Keratinocyte (primary cell): ENCODE measurements around the gene ETDA. TPM values are rescaled to one million over a fixed set of nuclear protein-coding genes. Genes with fewer than 3 reads are reported as not detected.
"Not testable (repeated sequence)": the region's sequence is repeated elsewhere in the genome, so short reads cannot be mapped to it uniquely, and the experiment has no call there.

Source experiments
- DNase-seq: peaks from one replicate; pipeline ENCODE4 v3.0.0-alpha.2; 2011; ENCODE audit warnings: low read depth, missing footprints, low spot score
- FAIRE-seq: peaks from 2 replicates; lab custom pipeline; 2011; peaks lifted over from hg19 to GRCh38; lab: Jason Lieb, UNC
- H2AFZ ChIP-seq: 2 replicates; pipeline ENCODE4 v1.6.0; 2012; ENCODE audit warnings: low read length, control low read depth, inconsistent platforms; ENCODE audit not compliant: control insufficient read depth
- H3K27ac ChIP-seq: 2 replicates; pipeline ENCODE4 v1.5.1; 2011; ENCODE audit warnings: low read length; ENCODE audit not compliant: control insufficient read depth, insufficient read depth
- H3K27me3 ChIP-seq: 3 replicates; pipeline ENCODE4 v1.6.0; 2011; ENCODE audit warnings: low read length; ENCODE audit not compliant: control insufficient read depth, insufficient read depth; ENCODE audit errors: extremely low read depth
- H3K36me3 ChIP-seq, 2 experiments: 2 replicates in 1 of 2; 3 replicates in 1 of 2; pipeline ENCODE4 v1.5.1; 2011; ENCODE audit warnings: low read length in 2 of 2, mild to moderate bottlenecking in 1 of 2; ENCODE audit not compliant: control insufficient read depth in 2 of 2, insufficient read depth in 2 of 2; ENCODE audit errors: extremely low read depth in 1 of 2
- H3K4me1 ChIP-seq: 3 replicates; pipeline ENCODE4 v1.5.1; 2011; ENCODE audit warnings: low read length; ENCODE audit not compliant: control insufficient read depth, insufficient read depth; ENCODE audit errors: extremely low read depth
- H3K4me2 ChIP-seq: 3 replicates; pipeline ENCODE4 v1.6.0; 2011; ENCODE audit warnings: low read depth, low read length; ENCODE audit not compliant: control insufficient read depth, insufficient read depth; ENCODE audit errors: extremely low read depth
- H3K4me3 ChIP-seq, 3 experiments: fragments of 200-600 bp in 1 of 3; sonication (generic) in 1 of 3; 2 replicates in 2 of 3; 3 replicates in 1 of 3; pipeline ENCODE4 v1.5.1; 2011 to 2016; ENCODE audit warnings: low read length in 3 of 3, mild to moderate bottlenecking in 3 of 3, control low read depth in 2 of 3, inconsistent platforms in 1 of 3, low read depth in 1 of 3, mixed read lengths in 1 of 3, mixed run types in 1 of 3, moderate library complexity in 1 of 3; ENCODE audit not compliant: control insufficient read depth in 2 of 3, insufficient read depth in 2 of 3; ENCODE audit errors: extremely low read depth in 1 of 3
- H3K79me2 ChIP-seq: 2 replicates; pipeline ENCODE4 v1.6.0; 2012; ENCODE audit warnings: low read length; ENCODE audit not compliant: control insufficient read depth, insufficient read depth
- H3K9ac ChIP-seq: 3 replicates; pipeline ENCODE4 v1.6.0; 2011; ENCODE audit warnings: low read length; ENCODE audit not compliant: control insufficient read depth, insufficient read depth; ENCODE audit errors: extremely low read depth
- H3K9me1 ChIP-seq: 3 replicates; pipeline ENCODE4 v1.6.0; 2011; ENCODE audit warnings: low read length; ENCODE audit not compliant: control insufficient read depth, insufficient read depth; ENCODE audit errors: extremely low read depth
- H3K9me3 ChIP-seq: 2 replicates; pipeline ENCODE4 v1.5.1; 2012; ENCODE audit warnings: low read depth, low read length; ENCODE audit not compliant: control insufficient read depth
- H4K20me1 ChIP-seq: 3 replicates; pipeline ENCODE4 v1.6.0; 2011; ENCODE audit warnings: low read length; ENCODE audit not compliant: control insufficient read depth, insufficient read depth; ENCODE audit errors: extremely low read depth
- CTCF ChIP-seq, 3 experiments: IDR thresholded peaks in 1 of 3; conservative IDR thresholded peaks in 1 of 3; optimal IDR thresholded peaks in 1 of 3; 2 replicates in 2 of 3; 3 replicates in 1 of 3; pipeline versions ENCODE3 to v1.5.1; 2011; ENCODE audit warnings: low read length in 3 of 3, mild to moderate bottlenecking in 3 of 3, moderate library complexity in 2 of 3, control low read depth in 1 of 3, inconsistent platforms in 1 of 3; ENCODE audit not compliant: insufficient read depth in 2 of 3; ENCODE audit errors: extremely low read depth in 1 of 3
- EZH2 ChIP-seq: IDR thresholded peaks from one replicate; pipeline ENCODE4 v1.6.1; 2012; ENCODE audit warnings: inconsistent platforms, mild to moderate bottlenecking, low read length, moderate library complexity
- dilution Hi-C: fragments of 300-500 bp; cut with MboI; formaldehyde crosslinking; loops from one replicate; pipeline ENCODE4 v1.7.0; 2020; ENCODE audit warnings: low sequenced_read_pairs; ENCODE audit not compliant: extremely low pct_ligation_motif_present
- polyA plus RNA-seq, 5 experiments: library from polyadenylated mRNA; depleted of rRNA in 3 of 5; stranded (reverse) in 3 of 5; stranded (forward) in 1 of 5; unstranded in 1 of 5; fragments of >200 nt; gene quantifications; 1 replicate in 1 of 5; 2 replicates in 3 of 5; 3 replicates in 1 of 5; pipeline versions ENCODE4 v1.2.1 to v1.2.3, GENCODE V29; 2011 to 2012; ENCODE audit warnings: missing spikeins in 2 of 5, low read depth in 1 of 5, low replicate concordance in 1 of 5

The ETDA gene
- polyA plus RNA-seq, 1 donor (not counting 4 experiments of a cell fraction or from before 2014, with no cell fraction given), result not detected

- H3K36me3 ChIP-seq, result no peaks in the 10 kb centered on the region
- no peaks in the 10 kb centered on the region for H3K27me3 ChIP-seq
- H4K20me1 ChIP-seq, result no peaks in the 10 kb centered on the region
- no peaks in the 10 kb centered on the region for H3K9me1 ChIP-seq
- no peaks in the 10 kb centered on the region for H3K9me3 ChIP-seq
- no peak overlapping the region for H3K4me3 ChIP-seq
- H3K79me2 ChIP-seq, result no peaks in the 10 kb centered on the region
- TF ChIP-seq CTCF (optimal IDR thresholded peaks at IDR 0.05 in 1 of 3, IDR thresholded peaks at IDR 0.05 in 1 of 3, conservative IDR thresholded peaks at IDR 0.05 in 1 of 3; ENCODE audit: extremely low read depth in 1 of 3, insufficient read depth in 2 of 3, low read length in 3 of 3) (no peak), EZH2 (no peak)
- H2AFZ ChIP-seq, result no peak overlapping the region
- FAIRE-seq, result no peak
- dilution Hi-C loops, result no loop called here
- no peak for DNase-seq
- no peak overlapping the region for H3K27ac ChIP-seq
- no peak overlapping the region for H3K9ac ChIP-seq
- no peaks in the 10 kb centered on the region for H3K4me1 ChIP-seq
- H3K4me2 ChIP-seq, result no peak overlapping the region
Observed at GRCh38 chrX:135256923-135257322, 5.1 kb downstream of the ETDA start.

GRCh38 chrX:135257469-135257868 lies 5.6 kb downstream of the ETDA start:
- dilution Hi-C loops, result no loop called here
- no peaks in the 10 kb centered on the region for H3K79me2 ChIP-seq
- H3K4me3 ChIP-seq, result no peak overlapping the region
- H3K9ac ChIP-seq, result no peak overlapping the region
- no peak for TF ChIP-seq CTCF (optimal IDR thresholded peaks at IDR 0.05 in 1 of 3, IDR thresholded peaks at IDR 0.05 in 1 of 3, conservative IDR thresholded peaks at IDR 0.05 in 1 of 3; ENCODE audit: extremely low read depth in 1 of 3, insufficient read depth in 2 of 3, low read length in 3 of 3)
- no peak for TF ChIP-seq EZH2
- no peaks in the 10 kb centered on the region for H3K4me1 ChIP-seq
- H3K9me1 ChIP-seq, result no peaks in the 10 kb centered on the region
- H2AFZ ChIP-seq, result no peak overlapping the region
- no peaks in the 10 kb centered on the region for H4K20me1 ChIP-seq
- H3K27me3 ChIP-seq, result no peaks in the 10 kb centered on the region
- FAIRE-seq (no peak), DNase-seq (no peak)
- H3K36me3 ChIP-seq, result no peaks in the 10 kb centered on the region
- no peak overlapping the region for H3K27ac ChIP-seq
- no peak overlapping the region for H3K4me2 ChIP-seq
- H3K9me3 ChIP-seq, result no peaks in the 10 kb centered on the region

GRCh38 chrX:135260976-135261375 lies 9.1 kb downstream of the ETDA start:
- H2AFZ ChIP-seq, DNase-seq, FAIRE-seq, H3K9ac ChIP-seq, H3K36me3 ChIP-seq, H3K79me2 ChIP-seq, H3K9me3 ChIP-seq, H3K27ac ChIP-seq, H3K9me1 ChIP-seq, H3K4me1 ChIP-seq, H3K4me3 ChIP-seq, dilution Hi-C loops, H3K4me2 ChIP-seq, H3K27me3 ChIP-seq, H4K20me1 ChIP-seq: not testable (repeated sequence)

GRCh38 chrX:135263376-135263775 lies 11.5 kb downstream of the ETDA start:
- H3K36me3 ChIP-seq, H3K4me1 ChIP-seq, H3K4me2 ChIP-seq, H4K20me1 ChIP-seq, H2AFZ ChIP-seq, dilution Hi-C loops, FAIRE-seq, H3K9ac ChIP-seq, H3K79me2 ChIP-seq, H3K9me3 ChIP-seq, H3K4me3 ChIP-seq, H3K9me1 ChIP-seq, H3K27me3 ChIP-seq, H3K27ac ChIP-seq, DNase-seq: not testable (repeated sequence)
